Non-pigmented ciliary epithelial cell (primary cell): ENCODE results near the gene RUNX1.

Experiments used
- DNase-seq: peaks from one replicate; pipeline ENCODE4 v3.0.0-alpha.2; 2010; ENCODE audit warnings: low read depth

The RUNX1 gene

DNA sequence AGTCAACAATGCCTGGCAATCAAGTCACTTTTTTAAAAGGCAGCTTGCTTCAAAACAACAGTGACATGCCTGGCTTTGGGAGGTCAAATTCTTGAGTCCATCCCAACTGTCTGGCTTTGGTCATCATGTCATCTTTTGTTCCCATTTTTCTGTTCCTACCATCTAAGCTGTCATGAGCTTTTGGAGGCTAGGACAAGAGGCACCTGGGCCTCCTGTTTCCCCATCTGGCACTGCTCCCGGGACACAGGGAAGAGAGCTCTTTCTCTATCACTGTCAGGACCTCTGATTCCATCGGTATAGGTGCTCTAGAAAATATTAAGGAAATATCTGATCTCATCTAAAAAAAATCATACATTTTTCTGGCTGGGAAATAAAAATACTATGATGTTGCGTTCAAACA lies 224.0 kb downstream of the RUNX1 start:
- no peak for DNase-seq

DNA sequence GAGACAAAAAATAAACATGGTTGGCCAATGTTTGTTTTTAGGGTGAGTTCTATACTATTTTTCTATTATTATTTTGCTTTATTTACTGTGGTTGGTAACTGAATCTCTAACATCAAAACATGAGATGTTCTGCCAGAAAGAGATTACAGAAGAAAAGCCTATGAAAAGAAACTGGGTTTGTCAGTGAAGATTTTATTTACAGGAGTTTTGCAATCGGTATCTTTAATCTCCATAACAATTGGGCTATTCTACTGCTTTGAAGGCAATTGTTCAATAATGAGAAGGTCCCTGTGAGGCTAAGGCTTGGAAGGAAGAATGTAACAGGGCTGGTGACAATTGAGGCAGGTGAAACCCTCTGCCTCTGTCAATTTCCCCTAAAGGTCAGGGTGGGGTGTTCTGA lies 224.8 kb downstream of the RUNX1 start:
- no peak for DNase-seq

DNA sequence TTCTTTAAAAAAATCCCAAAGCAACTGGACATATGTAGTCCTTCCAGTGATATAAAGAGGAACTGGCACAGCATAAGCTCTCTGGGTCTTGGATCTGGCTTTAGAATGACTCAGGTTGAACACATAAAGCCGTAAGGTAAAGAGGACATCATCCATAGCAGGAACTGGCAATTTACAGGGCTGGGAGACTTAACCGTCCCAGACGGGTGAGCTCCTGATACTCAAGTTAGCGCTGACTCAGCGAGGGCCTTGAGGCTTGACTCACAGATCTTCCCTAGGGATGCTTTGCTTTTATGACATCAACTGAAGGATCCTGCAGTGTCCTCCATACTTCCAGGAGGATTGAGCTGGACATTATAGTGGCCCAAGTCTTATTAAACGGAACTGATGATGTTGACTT lies 226.2 kb downstream of the RUNX1 start:
- no peak for DNase-seq

DNA sequence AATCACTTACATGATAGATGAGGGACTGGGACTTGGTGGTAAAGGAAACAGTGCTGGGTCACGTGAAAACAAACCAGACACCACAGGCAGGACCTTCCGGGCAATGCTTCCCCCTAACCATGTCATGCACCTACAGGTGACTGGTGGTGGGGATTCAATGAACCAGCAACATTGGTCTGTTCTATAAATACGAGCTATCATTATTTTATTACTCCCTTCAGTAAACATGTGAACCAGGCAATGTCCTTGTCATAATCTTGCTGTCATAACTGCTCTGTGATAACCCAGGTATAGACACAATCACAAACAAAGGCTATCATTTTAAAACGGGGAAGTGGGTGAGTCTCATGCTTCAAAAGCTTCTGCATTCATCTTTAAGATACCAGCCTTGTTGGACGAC lies 226.9 kb downstream of the RUNX1 start:
- DNase-seq, result no peak

DNA sequence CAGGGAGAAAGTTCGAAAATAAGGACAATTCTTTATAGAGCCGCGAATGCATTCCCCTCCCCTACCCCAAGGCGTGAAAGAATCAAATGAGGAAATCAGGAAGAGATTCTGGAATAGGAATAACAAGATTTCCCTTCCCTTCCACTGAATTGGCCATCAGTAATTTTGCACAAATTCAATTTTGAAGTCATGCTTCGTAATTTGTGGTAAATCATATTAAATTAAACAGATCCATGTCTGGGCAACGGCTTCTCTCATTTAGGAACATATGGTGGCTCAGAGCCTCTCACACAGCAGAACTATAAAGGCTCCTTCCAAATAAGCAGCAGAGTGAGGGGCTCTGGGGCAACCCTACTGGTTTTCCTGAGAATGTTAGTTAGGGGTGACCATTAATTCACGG lies 227.4 kb downstream of the RUNX1 start:
- DNase-seq, result no peak

DNA sequence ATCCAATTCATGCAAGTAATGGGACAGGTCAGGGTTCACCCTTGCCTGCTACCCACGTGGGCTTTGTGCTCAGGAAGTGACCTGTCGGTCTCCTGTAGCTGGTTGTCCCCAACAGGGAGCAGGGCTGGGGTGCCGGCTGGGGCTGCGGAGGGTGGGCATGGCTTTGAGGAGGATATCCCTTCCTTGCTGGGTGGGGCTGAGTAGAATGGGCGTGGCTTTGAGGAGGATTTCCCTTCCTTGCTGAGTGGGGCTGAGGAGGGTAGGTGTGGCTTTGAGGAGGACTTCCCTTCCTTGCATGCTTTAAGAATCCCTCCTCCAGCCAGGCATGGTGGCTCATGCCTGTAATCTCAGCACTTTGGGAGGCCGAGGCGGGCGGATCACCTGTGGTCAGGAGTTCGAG lies 229.1 kb downstream of the RUNX1 start:
- DNase-seq, result no peak

DNA sequence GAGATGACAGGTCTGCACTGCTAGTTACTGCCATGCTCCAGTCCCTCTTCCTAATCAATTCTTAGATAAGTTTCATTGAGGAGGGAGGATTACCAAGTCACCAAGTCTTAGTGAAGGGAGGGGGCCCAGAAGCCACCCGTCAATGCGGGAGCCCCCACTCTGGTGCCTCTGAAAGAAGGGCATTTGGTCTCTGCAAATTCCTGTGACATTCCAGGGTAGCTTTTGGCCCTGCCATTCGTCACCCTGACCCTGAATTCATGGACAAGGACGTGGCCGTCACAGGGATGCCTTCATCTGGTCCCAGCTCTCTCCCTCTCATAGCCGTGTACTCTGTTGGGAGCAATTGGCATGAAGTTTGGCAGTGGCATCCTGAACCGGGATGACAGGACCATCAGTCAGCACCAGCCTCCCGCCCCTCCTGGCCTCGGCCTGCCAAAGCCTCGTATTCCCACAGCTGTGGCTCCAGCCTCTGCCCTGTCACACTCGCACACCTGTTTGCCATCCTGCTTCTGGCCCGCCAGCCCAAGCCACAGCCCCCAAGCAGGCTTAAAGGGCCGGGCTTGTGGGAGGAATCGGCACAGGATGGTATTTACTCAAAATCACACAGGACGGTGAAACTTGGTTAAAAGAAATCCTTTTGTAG lies 229.6 kb downstream of the RUNX1 start:
- DNase-seq, result no peak

DNA sequence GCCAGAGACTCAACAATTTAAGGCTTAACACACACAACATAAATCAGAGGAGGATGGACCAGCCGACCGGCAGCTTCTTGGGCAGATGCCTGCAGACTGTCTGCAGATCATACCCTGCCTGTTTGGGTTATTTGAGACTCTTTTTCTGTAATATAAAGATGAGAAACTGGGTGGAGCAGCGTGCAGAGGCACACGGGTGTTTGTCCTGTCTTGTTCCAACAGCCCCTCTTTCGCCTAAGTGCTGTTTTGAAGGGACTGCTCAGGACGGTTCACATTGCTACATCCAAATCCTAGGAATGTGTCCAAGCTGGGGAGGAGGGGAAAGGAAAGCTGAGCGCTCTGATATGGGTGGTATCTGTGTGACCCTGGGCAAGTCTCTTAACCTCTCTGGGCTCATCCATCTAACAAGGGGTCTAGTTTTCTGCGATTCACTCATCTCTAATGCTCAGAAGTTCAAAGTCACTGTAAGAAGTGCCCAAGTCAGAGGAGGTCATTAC lies 230.4 kb downstream of the RUNX1 start:
- no peak for DNase-seq

DNA sequence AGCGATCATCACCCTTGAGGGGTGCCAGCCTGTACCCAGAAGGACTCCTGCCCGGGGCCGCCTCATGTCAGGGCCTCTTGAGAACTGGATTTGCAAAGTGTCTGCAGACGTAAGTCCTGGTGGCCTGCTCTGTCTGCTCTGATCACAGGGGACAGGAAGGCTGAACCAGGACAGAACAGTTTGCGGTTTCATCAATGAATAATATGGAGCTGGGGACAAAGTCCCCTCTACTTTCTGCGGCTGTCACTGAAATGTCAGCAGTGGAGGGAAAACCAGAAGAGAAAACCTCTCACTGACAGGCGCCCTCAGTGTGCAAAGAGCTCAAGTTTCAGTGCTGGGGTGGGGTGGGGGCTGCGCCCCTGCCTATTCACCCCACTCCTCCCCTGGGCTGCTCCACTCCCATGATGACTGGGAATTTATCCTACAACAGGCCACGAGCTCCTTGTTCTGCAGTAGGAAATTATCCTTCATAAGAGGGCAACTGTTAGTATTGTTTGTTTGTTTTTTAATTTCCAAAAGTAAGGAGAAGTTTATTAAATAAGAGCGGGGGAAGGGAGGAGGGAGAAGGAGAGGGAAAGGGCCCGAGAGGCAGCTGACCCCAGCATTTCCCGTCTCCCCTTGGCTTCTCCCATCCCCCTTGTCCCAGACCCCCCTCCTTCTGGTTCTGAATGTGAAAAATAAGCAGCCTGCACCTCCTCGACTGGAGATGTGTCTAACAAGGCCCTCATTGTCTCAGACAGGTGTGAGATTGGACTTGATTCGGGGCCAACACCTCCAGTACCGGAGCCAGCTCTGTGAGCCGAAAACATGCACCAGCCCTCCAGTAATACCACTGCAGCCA lies 231.1 kb downstream of the RUNX1 start:
- DNase-seq, result no peak

DNA sequence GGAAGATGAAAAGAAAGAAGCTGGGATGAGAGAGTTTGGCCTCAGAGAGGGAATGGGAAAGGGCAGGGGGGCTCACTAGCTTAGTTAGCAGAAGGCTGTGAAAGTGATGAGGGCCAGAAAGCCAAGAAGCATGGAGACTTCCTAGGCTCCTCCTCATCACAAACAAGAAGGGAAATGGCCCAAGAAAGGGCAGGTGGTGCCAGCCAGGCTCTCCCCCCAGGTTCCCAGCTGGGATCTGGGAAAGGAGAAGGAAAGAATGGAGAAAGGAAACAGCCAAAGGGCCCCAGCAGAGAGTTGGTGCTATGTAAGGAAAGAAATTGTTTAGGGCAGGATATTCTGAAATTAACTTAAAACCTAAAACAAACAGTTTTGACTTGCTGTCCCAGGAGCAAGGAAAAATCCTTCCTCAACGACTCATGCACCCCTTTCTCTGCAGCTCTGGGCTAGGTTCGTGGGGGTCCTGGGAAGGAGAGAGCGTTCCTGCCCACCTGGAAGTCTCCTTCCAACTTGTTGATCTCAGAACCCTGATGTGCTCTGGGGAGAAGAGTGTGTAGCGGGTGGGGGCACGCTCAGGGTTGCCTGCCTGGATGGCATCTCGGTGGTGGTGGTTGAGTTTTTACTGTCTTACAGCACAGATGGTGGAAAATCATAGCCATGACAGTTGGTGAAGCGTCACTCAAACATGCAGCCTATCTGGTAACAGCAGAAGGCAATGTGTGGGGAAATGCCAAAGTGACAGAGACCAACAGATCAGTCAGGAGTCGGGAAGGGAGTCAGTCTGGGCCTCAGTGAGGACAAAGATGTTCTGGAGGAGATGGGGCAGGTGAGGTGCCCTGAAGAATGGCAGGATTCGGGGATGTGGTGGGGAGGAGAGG lies 233.0 kb downstream of the RUNX1 start:
- no peak for DNase-seq

DNA sequence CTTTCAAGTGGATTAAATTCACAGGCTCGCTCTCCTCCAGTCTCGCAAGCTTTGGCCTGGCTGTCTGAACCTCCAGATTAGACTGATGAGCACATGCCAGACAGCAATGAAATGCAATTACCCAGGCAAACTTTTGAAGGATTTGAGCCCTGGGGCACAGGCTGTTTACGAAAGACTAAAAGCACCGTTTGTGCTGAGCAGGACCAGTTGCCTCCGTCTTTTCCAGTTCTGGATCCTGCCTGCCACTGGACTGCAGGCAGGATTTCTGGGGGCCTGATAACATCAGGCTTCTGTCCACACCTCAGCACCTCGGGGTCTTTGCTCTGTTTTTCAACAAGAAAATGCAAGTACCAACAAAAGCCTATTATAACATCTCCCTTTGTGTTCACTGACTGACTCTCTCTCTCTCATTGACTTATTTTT lies 234.6 kb downstream of the RUNX1 start:
- no peak for DNase-seq

DNA sequence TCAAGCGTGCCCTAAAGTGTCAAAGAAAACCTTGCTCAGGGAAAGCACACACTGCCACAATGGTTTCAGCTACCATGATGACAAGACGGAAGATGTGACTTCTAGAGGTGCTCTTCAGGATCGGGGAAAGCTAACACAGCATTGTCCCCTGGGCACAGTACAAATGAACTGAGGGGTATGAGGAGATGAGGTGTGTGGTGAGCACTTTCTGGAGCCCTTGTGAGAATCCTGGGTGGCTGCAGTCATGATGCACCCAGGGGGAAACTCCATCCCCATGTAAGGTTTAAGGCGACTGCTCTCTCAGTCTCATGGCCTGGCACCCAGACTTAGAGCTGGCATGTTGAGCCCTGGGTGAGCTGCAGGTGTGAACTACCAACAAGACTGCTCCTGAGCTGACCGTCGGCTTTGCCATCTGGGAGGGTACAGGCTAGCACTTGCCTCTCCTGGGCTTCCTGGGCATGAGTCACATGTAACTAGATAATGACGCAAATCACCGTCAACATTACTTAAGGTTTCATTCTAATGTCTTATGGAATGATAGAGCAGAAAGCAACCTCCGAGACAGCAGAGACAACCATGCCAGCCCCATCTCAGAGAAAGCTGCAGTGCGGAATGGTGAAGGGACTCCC lies 235.7 kb downstream of the RUNX1 start:
- DNase-seq, result no peak

DNA sequence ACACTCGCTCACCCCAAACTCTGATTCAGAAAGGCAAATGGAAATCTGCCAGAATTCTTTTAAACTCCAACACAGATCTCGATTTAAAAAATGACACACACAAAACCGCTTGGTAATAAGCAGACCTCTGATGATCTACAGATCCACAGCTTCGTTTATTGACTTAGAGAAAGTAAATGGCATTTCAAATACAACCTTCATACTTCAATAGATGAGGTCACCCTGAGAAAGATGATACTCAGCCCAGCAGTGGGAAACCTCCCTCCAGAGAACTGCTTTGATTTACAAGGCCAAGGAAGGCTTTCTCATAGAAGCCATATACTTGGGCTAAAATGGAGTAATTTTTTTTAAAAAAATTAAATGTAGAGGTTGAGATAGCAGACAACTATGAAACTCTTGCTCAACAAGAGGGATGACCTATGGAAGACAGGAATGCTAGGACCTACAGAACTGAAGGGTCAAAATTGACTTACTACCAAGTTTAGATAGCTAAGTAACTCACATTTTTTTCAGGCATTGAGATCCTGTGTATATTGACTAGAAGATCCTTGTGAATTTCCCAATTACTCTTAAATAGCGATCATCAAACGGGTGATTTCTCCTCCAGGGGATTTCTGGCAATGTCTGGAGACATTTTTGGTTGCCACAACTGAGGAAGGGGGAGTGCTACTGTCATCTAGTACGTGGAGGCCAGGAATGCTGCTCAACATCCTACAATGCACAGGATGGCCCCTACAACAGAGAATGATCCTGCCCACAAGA lies 236.4 kb downstream of the RUNX1 start:
- DNase-seq, result peak; percentile 93

DNA sequence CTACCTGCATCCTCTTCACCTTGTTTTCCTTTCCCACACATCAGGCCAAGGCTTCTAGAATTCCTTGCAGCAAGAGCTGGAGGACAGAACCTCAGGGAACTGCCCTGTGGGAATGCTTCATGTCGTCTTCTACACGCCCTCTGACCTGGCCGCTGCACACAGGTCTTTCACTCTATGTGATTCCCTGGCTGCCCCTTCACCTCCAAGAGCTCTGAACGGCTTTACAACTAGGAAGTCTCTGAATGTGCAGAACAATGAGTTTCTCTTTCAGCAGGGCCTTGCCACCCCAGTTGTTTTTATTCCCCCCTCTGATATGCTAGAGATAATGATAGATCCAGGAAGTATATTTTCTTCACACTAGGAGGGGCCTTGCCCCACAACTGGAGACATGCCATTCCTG lies 237.7 kb downstream of the RUNX1 start:
- no peak for DNase-seq

DNA sequence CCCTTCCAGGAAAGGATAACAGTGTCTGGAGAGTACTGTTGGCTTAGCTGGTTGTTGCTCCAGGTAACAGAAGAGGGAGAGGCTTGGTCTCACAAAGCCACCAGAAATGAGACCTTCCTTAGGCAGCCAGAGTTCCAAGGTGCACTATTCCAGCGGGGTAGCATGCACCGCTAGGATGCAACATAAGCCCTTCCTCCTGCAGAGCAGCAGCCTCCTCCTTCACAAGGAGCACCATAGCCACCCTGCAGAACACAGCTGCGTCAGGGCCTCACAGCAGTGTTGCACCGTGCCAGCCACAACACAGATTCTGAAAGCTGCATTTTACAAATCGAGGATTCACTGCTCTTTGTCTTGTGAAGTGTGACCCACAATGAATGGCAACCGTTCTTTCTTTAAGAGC lies 238.3 kb downstream of the RUNX1 start:
- no peak for DNase-seq

DNA sequence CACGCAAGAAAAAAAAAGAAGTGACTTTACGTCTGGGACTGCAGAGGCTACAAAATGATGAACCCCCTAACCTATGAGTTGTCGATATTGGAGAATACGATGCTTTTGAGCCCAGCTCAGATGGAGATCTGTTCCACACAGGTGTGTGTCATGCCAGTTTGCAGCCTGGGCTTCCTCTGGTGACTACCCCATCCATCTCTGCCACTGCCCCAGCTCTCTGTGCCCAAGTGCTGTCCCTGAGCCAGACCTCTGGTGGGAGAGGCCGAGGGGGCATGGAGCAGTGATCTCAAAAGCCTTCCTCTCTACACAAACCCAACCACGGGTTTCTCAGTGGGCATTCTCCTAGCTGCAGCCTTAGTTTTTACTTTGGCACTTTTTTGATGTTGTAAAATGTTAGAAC lies 239.3 kb downstream of the RUNX1 start:
- DNase-seq, result no peak

DNA sequence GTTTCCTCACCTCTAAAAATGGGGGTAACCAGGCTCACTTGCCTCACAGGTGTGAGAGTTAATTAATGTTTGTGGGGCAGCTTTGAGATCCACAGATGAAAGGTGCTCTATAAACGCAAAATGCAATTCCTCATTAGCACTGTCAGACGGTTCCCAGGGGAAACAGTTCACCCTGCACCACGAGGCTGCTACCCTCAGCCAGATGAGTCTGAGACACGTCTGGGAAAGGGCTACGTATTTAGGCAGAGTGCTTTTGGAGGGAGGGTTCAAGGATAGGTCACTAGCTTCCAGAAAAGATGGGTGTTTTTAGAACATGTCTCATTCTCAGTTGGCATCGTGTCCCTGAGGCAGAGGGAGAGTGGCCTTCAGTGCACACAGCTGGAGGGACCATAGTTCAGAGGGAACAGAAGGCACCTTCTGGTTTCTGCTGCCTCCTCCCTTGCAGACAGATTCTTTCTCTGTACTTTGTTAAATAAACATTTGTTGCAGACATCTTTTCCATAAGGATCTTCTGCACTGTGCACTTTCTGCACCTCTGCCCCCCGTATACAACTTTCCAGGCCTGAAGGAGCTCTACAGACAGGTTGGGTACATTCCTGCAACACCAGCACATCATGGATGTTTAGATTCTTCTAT lies 240.4 kb downstream of the RUNX1 start:
- peak; percentile 72 for DNase-seq

DNA sequence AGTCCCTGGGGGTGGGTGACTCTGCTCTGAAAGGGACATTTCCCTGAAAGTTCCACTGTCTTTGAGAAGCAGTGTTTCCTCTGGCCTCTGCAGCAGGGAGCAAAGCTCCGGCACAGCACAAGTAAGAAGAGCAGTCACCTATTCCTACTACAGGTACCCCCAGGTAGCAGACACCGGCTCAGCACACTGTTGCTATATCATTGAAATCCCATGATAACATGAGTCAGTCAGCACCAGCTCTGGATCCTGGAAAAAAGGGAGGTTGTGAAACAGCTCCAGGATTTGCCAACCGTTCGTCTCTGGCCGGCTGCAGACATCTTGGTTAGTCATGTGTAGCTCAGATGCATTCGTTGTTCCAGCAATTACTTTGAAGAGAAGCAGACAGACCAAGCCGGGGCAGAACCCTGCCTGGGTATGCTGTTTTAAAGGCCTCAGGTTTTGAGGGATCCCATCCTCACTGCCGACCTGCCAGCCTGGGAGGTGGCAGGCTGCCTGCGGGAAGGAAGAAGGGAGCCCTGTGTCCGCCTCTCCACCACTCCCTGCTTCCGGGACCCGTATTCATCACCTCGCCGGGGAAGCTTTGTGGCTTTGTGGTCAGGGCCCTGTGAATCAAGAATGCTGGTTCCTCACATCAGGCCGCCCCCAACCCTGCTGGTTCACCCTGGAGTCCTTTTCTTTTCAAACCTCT lies 241.1 kb downstream of the RUNX1 start:
- peak; percentile 79 for DNase-seq

DNA sequence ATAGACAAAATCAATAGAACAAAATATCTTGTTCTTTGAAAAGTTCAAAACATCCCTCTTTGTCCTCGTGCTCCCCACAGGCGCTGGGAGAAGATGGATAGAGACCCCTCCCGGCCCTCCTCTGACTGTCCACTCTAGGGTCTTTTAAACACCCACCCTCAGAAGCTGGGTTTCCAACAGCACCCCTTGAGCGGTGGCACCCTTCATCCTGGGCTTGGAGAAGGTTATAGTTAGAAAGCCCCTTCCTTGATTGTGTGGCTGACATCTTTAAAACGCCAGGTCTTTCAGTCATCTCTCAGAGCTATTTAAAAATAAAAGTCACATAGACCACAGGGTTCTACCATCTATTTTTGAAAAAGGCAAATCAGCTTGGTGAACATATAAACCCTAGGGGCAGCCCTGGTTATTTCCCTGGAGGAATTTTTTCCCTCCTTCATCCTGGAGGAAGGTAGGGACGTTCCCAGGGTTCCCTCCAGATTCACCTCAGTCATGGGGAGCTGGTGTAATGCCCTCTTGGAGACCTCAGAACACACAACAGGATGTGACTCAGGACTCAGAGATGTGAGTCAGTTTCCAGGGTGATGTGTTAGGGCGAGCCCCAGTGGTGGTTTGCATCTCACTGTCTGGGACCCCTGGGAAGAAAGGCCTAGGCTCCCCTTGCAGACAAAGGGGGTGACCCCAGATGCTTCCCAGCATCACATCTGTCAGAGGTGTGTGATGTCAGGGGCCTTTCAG lies 241.8 kb downstream of the RUNX1 start:
- peak; percentile 96 for DNase-seq

DNA sequence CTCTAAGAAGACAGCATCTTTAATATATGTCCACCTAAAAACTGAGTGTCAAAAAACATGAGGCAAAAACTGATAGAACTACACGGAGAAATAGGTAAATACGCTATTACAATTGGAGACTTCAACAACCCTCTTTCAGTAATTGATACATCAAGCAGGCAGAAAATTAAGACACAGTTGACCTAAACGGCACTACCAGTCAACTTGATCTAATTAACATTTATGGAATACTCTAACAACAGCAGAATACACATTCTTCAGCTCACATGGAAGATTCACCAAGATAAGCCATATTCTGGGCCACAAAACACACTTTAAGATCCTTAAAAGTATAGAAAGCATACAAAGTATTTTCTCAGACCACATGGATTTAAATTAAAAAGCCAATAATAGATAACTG lies 242.7 kb downstream of the RUNX1 start:
- no peak for DNase-seq
